HuH-7.5 (cell line): ENCODE measurements around the gene EXD3.
"Not testable (repeated sequence)": the region's sequence is repeated elsewhere in the genome, so short reads cannot be mapped to it uniquely, and the experiment has no call there.

Experiments
- DNase-seq: peaks from one replicate; pipeline ENCODE4 v3.0.0; 2011; ENCODE audit warnings: low spot score

EXD3 gene

GRCh38 chr9:137422604-137423513 is at the start of gene EXD3, which contains the start of gene NOXA1:
Gene EXD3 (minus strand): TSS chr9:137423162. CDS start chr9:137395357, 27,805 bp downstream.
Gene NOXA1 (plus strand): TSS chr9:137423393. CDS start chr9:137423530, 137 bp downstream.
- DNase-seq: peak; percentile 88

GRCh38 chr9:137470785-137471184 is 47.8 kb upstream of the EXD3 start:
- DNase-seq: no peak

- no peak for DNase-seq
Observed at GRCh38 chr9:137467896-137468295, 44.9 kb upstream of the EXD3 start.

- no peak for DNase-seq
Observed at GRCh38 chr9:137467161-137467581, 44.2 kb upstream of the EXD3 start.

- not testable (repeated sequence) for DNase-seq
Observed at GRCh38 chr9:137466389-137467085, 43.6 kb upstream of the EXD3 start.

GRCh38 chr9:137465720-137466388 is 42.9 kb upstream of the EXD3 start:
- DNase-seq: no peak

GRCh38 chr9:137465000-137465719 is 42.2 kb upstream of the EXD3 start:
- no peak for DNase-seq

- DNase-seq: no peak
Observed at GRCh38 chr9:137464291-137464999, 41.5 kb upstream of the EXD3 start.

GRCh38 chr9:137463931-137464290 is 40.9 kb upstream of the EXD3 start:
- DNase-seq: no peak

- no peak for DNase-seq
Observed at GRCh38 chr9:137462986-137463930, 40.3 kb upstream of the EXD3 start.

- DNase-seq: no peak
Observed at GRCh38 chr9:137462396-137462985, 39.5 kb upstream of the EXD3 start.

GRCh38 chr9:137461663-137462395 is 38.9 kb upstream of the EXD3 start:
- no peak for DNase-seq

- no peak for DNase-seq
Observed at GRCh38 chr9:137461316-137461662, 38.3 kb upstream of the EXD3 start.

- DNase-seq: no peak
Observed at GRCh38 chr9:137460363-137461315, 37.7 kb upstream of the EXD3 start.

GRCh38 chr9:137459601-137460362 is 36.8 kb upstream of the EXD3 start:
- DNase-seq: peak; percentile 71

- DNase-seq: peak; percentile 100
Observed at GRCh38 chr9:137459152-137459600, 36.2 kb upstream of the EXD3 start, which contains the start of gene NSMF. Gene NSMF (minus strand): TSS chr9:137459334. CDS start chr9:137459102, 232 bp downstream.
